HepG2 (cell line): ENCODE measurements around the gene HPCAL1. TPM values are rescaled to one million over a fixed set of nuclear protein-coding genes. Genes with fewer than 3 reads are reported as not detected.
"Not testable (repeated sequence)": the region's sequence is repeated elsewhere in the genome, so short reads cannot be mapped to it uniquely, and the experiment has no call there.

Source experiments
- ATAC-seq: fragments of 200-7000 bp; cut with Tn5 transposase; 3 replicates; pipeline ENCODE4 v1.9.1; 2020; ENCODE audit warnings: mild to moderate bottlenecking, moderate library complexity
- BruUV-seq: library from RNA; stranded (reverse); fragments of 400-500 nt; replicated peaks from 2 replicates; lab custom pipeline; 2021; lab: Mats Ljungman, UMichigan
- CTCF ChIA-PET: fragments of 300-600 bp; formaldehyde crosslinking; extraction: SDS; loops from one replicate; lab custom pipeline; 2021; ENCODE audit warnings: low total read pairs, inconsistent platforms, low intra/inter-chr PET ratio; lab: Yijun Ruan, JAX
- POLR2A ChIA-PET: fragments of 350-600 bp; sonication (Branson Sonifier 250); formaldehyde crosslinking; loops from one replicate; lab custom pipeline; 2020; ENCODE audit warnings: antibody characterized with exemption, inconsistent platforms; lab: Yijun Ruan, JAX
- DNase-seq: peaks from one replicate; pipeline ENCODE4 v3.0.0-alpha.2; 2015; ENCODE audit warnings: low spot score
- FAIRE-seq: peaks from 3 replicates; lab custom pipeline; 2011; peaks lifted over from hg19 to GRCh38; lab: Jason Lieb, UNC
- H2AFZ ChIP-seq: one replicate; pipeline ENCODE4 v1.6.1; 2011; ENCODE audit warnings: low read length, inconsistent platforms
- H3K27ac ChIP-seq: fragments of 300-600 bp; 3 replicates; pipeline ENCODE4 v1.8.0; 2011; ENCODE audit warnings: mixed run types, mild to moderate bottlenecking, mixed read lengths, low read length, inconsistent platforms; ENCODE audit not compliant: insufficient read depth; ENCODE audit errors: extremely low read length
- H3K27me3 ChIP-seq, 2 experiments: fragments of 200-600 bp in 1 of 2; 2 replicates in 1 of 2; 3 replicates in 1 of 2; pipeline versions ENCODE4 v1.6.0 to v1.8.0; 2011; ENCODE audit warnings: low read length in 2 of 2, mild to moderate bottlenecking in 2 of 2, moderate library complexity in 2 of 2, inconsistent platforms in 1 of 2; ENCODE audit not compliant: insufficient read depth in 2 of 2, control insufficient read depth in 1 of 2
- H3K36me3 ChIP-seq, 2 experiments: fragments of 200-600 bp in 1 of 2; replicated peaks in 1 of 2; 2 replicates in 1 of 2; 3 replicates in 1 of 2; pipeline versions ENCODE4 v1.5.1 to v1.8.0; 2011; ENCODE audit warnings: low read length in 2 of 2, inconsistent platforms in 1 of 2; ENCODE audit not compliant: insufficient read depth in 2 of 2, control insufficient read depth in 1 of 2
- H3K4me1 ChIP-seq: 2 replicates; pipeline ENCODE4 v1.5.1; 2012; ENCODE audit warnings: low read length, inconsistent platforms; ENCODE audit not compliant: insufficient read depth
- H3K4me2 ChIP-seq: 2 replicates; pipeline ENCODE4 v1.6.0; 2011; ENCODE audit warnings: low read depth, low read length, inconsistent platforms
- H3K4me3 ChIP-seq, 3 experiments: fragments of 200-600 bp in 1 of 3; sonication (generic), shearing (Covaris generic) in 1 of 3; replicated peaks in 1 of 3; 2 replicates each; pipeline ENCODE4 v1.5.1; 2011 to 2016; ENCODE audit warnings: low read length in 3 of 3, inconsistent platforms in 2 of 3, low read depth in 2 of 3, mild to moderate bottlenecking in 2 of 3, control low read depth in 1 of 3, mixed read lengths in 1 of 3; ENCODE audit not compliant: insufficient read depth in 1 of 3
- H3K79me2 ChIP-seq: one replicate; pipeline ENCODE4 v1.6.1; 2011; ENCODE audit warnings: low read length, inconsistent platforms; ENCODE audit not compliant: insufficient read depth
- H3K9ac ChIP-seq: 2 replicates; pipeline ENCODE4 v1.6.0; 2011; ENCODE audit warnings: mild to moderate bottlenecking, low read depth, low read length, inconsistent platforms; ENCODE audit not compliant: insufficient read depth
- H3K9me3 ChIP-seq: 2 replicates; pipeline ENCODE4 v1.5.1; 2012; ENCODE audit warnings: mild to moderate bottlenecking, low read length
- H4K20me1 ChIP-seq: 2 replicates; pipeline ENCODE4 v1.6.0; 2011; ENCODE audit warnings: inconsistent platforms, mild to moderate bottlenecking, low read length, moderate library complexity; ENCODE audit not compliant: insufficient read depth
- CBFB ChIP-seq: sonication (generic); formaldehyde crosslinking; IDR thresholded peaks from 2 replicates; pipeline ENCODE4 v1.4.0; 2020; ENCODE audit warnings: missing genetic modification reagents
- IKZF4 ChIP-seq: sonication (generic); formaldehyde crosslinking; IDR thresholded peaks from 2 replicates; pipeline ENCODE4 v1.5.1; 2020; ENCODE audit warnings: borderline replicate concordance, mild to moderate bottlenecking, low read depth, missing genetic modification reagents; ENCODE audit errors: not compliant biosample characterization
- MED8 ChIP-seq: sonication (generic); formaldehyde crosslinking; IDR thresholded peaks from 2 replicates; pipeline ENCODE4 v1.8.1; 2023; ENCODE audit warnings: mild to moderate bottlenecking, missing genetic modification reagents; ENCODE audit not compliant: insufficient replicate concordance
- MEIS1 ChIP-seq: sonication (generic); formaldehyde crosslinking; IDR thresholded peaks from 2 replicates; pipeline ENCODE4 v1.9.0; 2021; ENCODE audit warnings: mild to moderate bottlenecking, missing genetic modification reagents, moderate library complexity, borderline replicate concordance
- NFKB2 ChIP-seq: sonication (generic); formaldehyde crosslinking; IDR thresholded peaks from 2 replicates; pipeline ENCODE4 v1.4.0; 2020; ENCODE audit warnings: missing genetic modification reagents, borderline replicate concordance
- POLR2AphosphoS5 ChIP-seq: IDR thresholded peaks from 2 replicates; pipeline ENCODE4 v1.6.1; 2012; ENCODE audit warnings: low read depth, low read length
- SKI ChIP-seq: fragments of 450-650 bp; IDR thresholded peaks from one replicate; pipeline ENCODE4 v1.6.1; 2018; ENCODE audit warnings: mild to moderate bottlenecking; ENCODE audit not compliant: partially characterized antibody
- SRF ChIP-seq: IDR thresholded peaks from 2 replicates; pipeline ENCODE4 v1.6.1; 2011; ENCODE audit warnings: mild to moderate bottlenecking, low read depth, low read length, moderate library complexity
- TBX2 ChIP-seq: sonication (generic); formaldehyde crosslinking; IDR thresholded peaks from 2 replicates; pipeline ENCODE4 v1.5.0; 2020; ENCODE audit warnings: missing genetic modification reagents, mild to moderate bottlenecking, borderline replicate concordance
- ZNF263 ChIP-seq: sonication (generic); formaldehyde crosslinking; IDR thresholded peaks from 2 replicates; pipeline ENCODE4 v1.4.0; 2020; ENCODE audit warnings: missing genetic modification reagents
- ZNF724P ChIP-seq: sonication (generic); formaldehyde crosslinking; IDR thresholded peaks from 2 replicates; pipeline ENCODE4 v1.8.0; 2022; ENCODE audit warnings: missing genetic modification reagents, borderline replicate concordance
- WGBS: methylation state at CpG from one replicate; pipeline ENCODE4 v1.1.6; 2017; ENCODE audit warnings: low lambda C conversion rate; 5-methylcytosine and 5-hydroxymethylcytosine counted together
- in situ Hi-C: cut with HindIII; loops from 2 replicates; pipeline ENCODE4 v1.10.0; 2017; ENCODE audit warnings: low pct_unique_long_range_greater_than_20kb; ENCODE audit not compliant: extremely low pct_ligation_motif_present
- intact Hi-C: fragments of 100-400 bp; cut with micrococcal nuclease; formaldehyde crosslinking; loops from one replicate; pipeline ENCODE4 v1.10.0; 2022; ENCODE audit not compliant: unreplicated experiment
- polyA plus RNA-seq, 8 experiments: library from polyadenylated mRNA; depleted of rRNA in 3 of 8; stranded (reverse) in 7 of 8; unstranded in 1 of 8; fragments of >200 nt; fragmentation: Illumina TruSeq in 4 of 8; extraction: Trizol in 4 of 8; gene quantifications; 2 replicates each; pipeline versions ENCODE4 v1.2.1 to v1.2.3, GENCODE V29; 2011 to 2016; ENCODE audit warnings: low read depth in 4 of 8, missing spikeins in 1 of 8, mixed read lengths in 1 of 8; ENCODE audit not compliant: insufficient read depth in 1 of 8
- total RNA-seq, 5 experiments: library from RNA; depleted of rRNA; stranded (reverse); fragments of >200 nt; fragmentation: Illumina TruSeq; extraction: Trizol; gene quantifications; 2 replicates each; pipeline ENCODE4 v1.2.3, GENCODE V29; 2016; ENCODE audit warnings: low read depth in 1 of 5
- TF ChIP-seq, protein P1 (sequence below): sonication (generic); formaldehyde crosslinking; IDR thresholded peaks from 2 replicates; pipeline ENCODE4 v1.4.0; 2020; ENCODE audit warnings: missing genetic modification reagents
- TF ChIP-seq, protein P2 (sequence below): sonication (generic); formaldehyde crosslinking; IDR thresholded peaks from 2 replicates; pipeline ENCODE4 v1.4.0; 2020; ENCODE audit warnings: missing genetic modification reagents
- TF ChIP-seq, protein P3 (sequence below): sonication (generic); formaldehyde crosslinking; IDR thresholded peaks from 2 replicates; pipeline ENCODE4 v1.4.0; 2020; ENCODE audit warnings: mild to moderate bottlenecking, missing genetic modification reagents

HPCAL1 gene
- total and polyA plus RNA-seq, 2 of the 13 experiments (the other 11 are each of a cell fraction or from before 2014, with no cell fraction given) = 29.5 to 29.9 TPM

DNA sequence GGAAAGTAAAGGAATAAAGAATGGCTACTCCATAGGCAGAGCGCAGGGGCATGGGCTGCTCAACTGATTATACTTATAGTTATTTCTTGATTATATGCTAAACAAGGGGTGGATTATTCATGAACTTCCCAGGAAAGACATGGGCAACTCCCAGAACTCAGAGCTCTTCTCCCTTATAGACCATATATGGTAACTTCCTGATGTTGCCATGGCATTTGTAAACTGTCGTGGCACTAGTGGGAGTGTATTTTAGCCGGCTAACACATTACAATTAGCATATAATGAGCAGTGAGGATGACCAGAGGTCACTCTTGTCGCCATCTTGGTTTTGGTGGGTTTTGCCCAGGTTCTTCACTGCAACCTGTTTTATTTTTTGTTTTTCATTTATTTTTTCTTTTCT lies 7.1 kb upstream of the HPCAL1 start:
- WGBS = 92% methylated on average over 3 of the region's 4 CpGs
- H4K20me1 ChIP-seq, intact Hi-C loops, H3K4me3 ChIP-seq, CTCF ChIA-PET, H3K27ac ChIP-seq, H3K9ac ChIP-seq, in situ Hi-C loops, H3K27me3 ChIP-seq, H3K36me3 ChIP-seq, H3K4me2 ChIP-seq, DNase-seq, BruUV-seq, H3K79me2 ChIP-seq, H2AFZ ChIP-seq, FAIRE-seq, ATAC-seq: not testable (repeated sequence)
- Histone ChIP-seq H3K9me3 (peaks cover 14% of the 10 kb centered on the region), H3K4me1 (peaks cover 32% of the 10 kb centered on the region)
- POLR2A ChIA-PET = interaction anchor here (1.5 kb wide), 1 partner anchor 17 kb away, joined by 4 read pairs; no protein-coding TSS in a partner anchor
- TF ChIP-seq SRF = peak; percentile 54; the same call in 1 of the 2 replicates

DNA sequence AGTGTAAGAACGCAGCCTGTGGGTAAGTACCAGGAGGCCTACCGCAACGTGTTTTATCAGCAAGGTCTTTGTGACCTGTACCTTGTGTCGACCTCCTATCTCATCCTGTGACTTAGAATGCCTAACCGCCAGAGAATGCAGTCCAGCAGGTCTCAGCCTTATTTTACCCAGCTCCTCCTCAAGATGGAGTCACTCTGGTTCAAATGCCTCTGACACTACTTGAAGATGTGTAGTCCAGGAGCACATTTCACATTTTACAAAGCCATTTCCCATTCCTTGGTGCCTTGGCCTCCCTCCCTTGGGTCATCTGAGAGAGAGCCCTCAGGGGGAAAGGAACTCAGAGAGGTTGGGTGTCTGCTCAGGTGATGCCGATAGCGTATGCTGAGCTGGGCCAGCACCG lies 6.6 kb upstream of the HPCAL1 start:
- Histone ChIP-seq H3K9me3 (peaks cover 14% of the 10 kb centered on the region), H3K4me3 (no peak overlapping the region), H3K27ac (no peak overlapping the region), H3K9ac (no peak overlapping the region), H3K79me2 (no peaks in the 10 kb centered on the region), H4K20me1 (no peaks in the 10 kb centered on the region), H3K4me2 (no peak overlapping the region), H3K27me3 (no peaks in the 10 kb centered on the region), H2AFZ (no peak overlapping the region), H3K36me3 (no peaks in the 10 kb centered on the region), H3K4me1 (peaks cover 37% of the 10 kb centered on the region)
- in situ Hi-C loops = no loop called here
- DNase-seq (no peak), ATAC-seq (no peak), FAIRE-seq (no peak)
- 93% methylated on average over 8 of the region's 8 CpGs for WGBS
- POLR2A ChIA-PET = interaction anchor here (1.6 kb wide), 1 partner anchor 11 kb away, joined by 4 read pairs; no protein-coding TSS in a partner anchor
- intact Hi-C loops = no loop called here
- no TSS peak for BruUV-seq
- CTCF ChIA-PET = no interaction called here
- TF ChIP-seq IKZF4 (CRISPR knock-in tag) = no peak
- TF ChIP-seq, protein P1, sequence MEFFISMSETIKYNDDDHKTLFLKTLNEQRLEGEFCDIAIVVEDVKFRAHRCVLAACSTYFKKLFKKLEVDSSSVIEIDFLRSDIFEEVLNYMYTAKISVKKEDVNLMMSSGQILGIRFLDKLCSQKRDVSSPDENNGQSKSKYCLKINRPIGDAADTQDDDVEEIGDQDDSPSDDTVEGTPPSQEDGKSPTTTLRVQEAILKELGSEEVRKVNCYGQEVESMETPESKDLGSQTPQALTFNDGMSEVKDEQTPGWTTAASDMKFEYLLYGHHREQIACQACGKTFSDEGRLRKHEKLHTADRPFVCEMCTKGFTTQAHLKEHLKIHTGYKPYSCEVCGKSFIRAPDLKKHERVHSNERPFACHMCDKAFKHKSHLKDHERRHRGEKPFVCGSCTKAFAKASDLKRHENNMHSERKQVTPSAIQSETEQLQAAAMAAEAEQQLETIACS (CRISPR knock-in tag) = no peak
- no peak for TF ChIP-seq CBFB (CRISPR knock-in tag)
- TF ChIP-seq ZNF263 (CRISPR knock-in tag) = no peak
- no peak for TF ChIP-seq POLR2AphosphoS5
- no peak for TF ChIP-seq SKI
- TF ChIP-seq TBX2 (CRISPR knock-in tag) = no peak
- TF ChIP-seq, protein P2, sequence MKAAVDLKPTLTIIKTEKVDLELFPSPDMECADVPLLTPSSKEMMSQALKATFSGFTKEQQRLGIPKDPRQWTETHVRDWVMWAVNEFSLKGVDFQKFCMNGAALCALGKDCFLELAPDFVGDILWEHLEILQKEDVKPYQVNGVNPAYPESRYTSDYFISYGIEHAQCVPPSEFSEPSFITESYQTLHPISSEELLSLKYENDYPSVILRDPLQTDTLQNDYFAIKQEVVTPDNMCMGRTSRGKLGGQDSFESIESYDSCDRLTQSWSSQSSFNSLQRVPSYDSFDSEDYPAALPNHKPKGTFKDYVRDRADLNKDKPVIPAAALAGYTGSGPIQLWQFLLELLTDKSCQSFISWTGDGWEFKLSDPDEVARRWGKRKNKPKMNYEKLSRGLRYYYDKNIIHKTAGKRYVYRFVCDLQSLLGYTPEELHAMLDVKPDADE (CRISPR knock-in tag) = no peak
- TF ChIP-seq MED8 = no peak
- TF ChIP-seq, protein P3, sequence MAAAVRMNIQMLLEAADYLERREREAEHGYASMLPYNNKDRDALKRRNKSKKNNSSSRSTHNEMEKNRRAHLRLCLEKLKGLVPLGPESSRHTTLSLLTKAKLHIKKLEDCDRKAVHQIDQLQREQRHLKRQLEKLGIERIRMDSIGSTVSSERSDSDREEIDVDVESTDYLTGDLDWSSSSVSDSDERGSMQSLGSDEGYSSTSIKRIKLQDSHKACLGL (CRISPR knock-in tag) = no peak
- no peak for TF ChIP-seq ZNF724P (CRISPR knock-in tag)
- TF ChIP-seq MEIS1 (CRISPR knock-in tag) = no peak
- no peak for TF ChIP-seq NFKB2
